Keratinocyte (primary cell): ENCODE data around the gene PDE6D. TPM values are rescaled to one million over a fixed set of nuclear protein-coding genes. Genes with fewer than 3 reads are reported as not detected.

Experiments
- DNase-seq: peaks from one replicate; pipeline ENCODE4 v3.0.0-alpha.2; 2011; ENCODE audit warnings: low read depth, missing footprints, low spot score
- FAIRE-seq: peaks from 2 replicates; lab custom pipeline; 2011; peaks lifted over from hg19 to GRCh38; lab: Jason Lieb, UNC
- H2AFZ ChIP-seq: 2 replicates; pipeline ENCODE4 v1.6.0; 2012; ENCODE audit warnings: low read length, control low read depth, inconsistent platforms; ENCODE audit not compliant: control insufficient read depth
- H3K27ac ChIP-seq: 2 replicates; pipeline ENCODE4 v1.5.1; 2011; ENCODE audit warnings: low read length; ENCODE audit not compliant: control insufficient read depth, insufficient read depth
- H3K27me3 ChIP-seq: 3 replicates; pipeline ENCODE4 v1.6.0; 2011; ENCODE audit warnings: low read length; ENCODE audit not compliant: control insufficient read depth, insufficient read depth; ENCODE audit errors: extremely low read depth
- H3K36me3 ChIP-seq, 2 experiments: 2 replicates in 1 of 2; 3 replicates in 1 of 2; pipeline ENCODE4 v1.5.1; 2011; ENCODE audit warnings: low read length in 2 of 2, mild to moderate bottlenecking in 1 of 2; ENCODE audit not compliant: control insufficient read depth in 2 of 2, insufficient read depth in 2 of 2; ENCODE audit errors: extremely low read depth in 1 of 2
- H3K4me1 ChIP-seq: 3 replicates; pipeline ENCODE4 v1.5.1; 2011; ENCODE audit warnings: low read length; ENCODE audit not compliant: control insufficient read depth, insufficient read depth; ENCODE audit errors: extremely low read depth
- H3K4me2 ChIP-seq: 3 replicates; pipeline ENCODE4 v1.6.0; 2011; ENCODE audit warnings: low read depth, low read length; ENCODE audit not compliant: control insufficient read depth, insufficient read depth; ENCODE audit errors: extremely low read depth
- H3K4me3 ChIP-seq, 3 experiments: fragments of 200-600 bp in 1 of 3; sonication (generic) in 1 of 3; 2 replicates in 2 of 3; 3 replicates in 1 of 3; pipeline ENCODE4 v1.5.1; 2011 to 2016; ENCODE audit warnings: low read length in 3 of 3, mild to moderate bottlenecking in 3 of 3, control low read depth in 2 of 3, inconsistent platforms in 1 of 3, low read depth in 1 of 3, mixed read lengths in 1 of 3, mixed run types in 1 of 3, moderate library complexity in 1 of 3; ENCODE audit not compliant: control insufficient read depth in 2 of 3, insufficient read depth in 2 of 3; ENCODE audit errors: extremely low read depth in 1 of 3
- H3K79me2 ChIP-seq: 2 replicates; pipeline ENCODE4 v1.6.0; 2012; ENCODE audit warnings: low read length; ENCODE audit not compliant: control insufficient read depth, insufficient read depth
- H3K9ac ChIP-seq: 3 replicates; pipeline ENCODE4 v1.6.0; 2011; ENCODE audit warnings: low read length; ENCODE audit not compliant: control insufficient read depth, insufficient read depth; ENCODE audit errors: extremely low read depth
- H3K9me1 ChIP-seq: 3 replicates; pipeline ENCODE4 v1.6.0; 2011; ENCODE audit warnings: low read length; ENCODE audit not compliant: control insufficient read depth, insufficient read depth; ENCODE audit errors: extremely low read depth
- H3K9me3 ChIP-seq: 2 replicates; pipeline ENCODE4 v1.5.1; 2012; ENCODE audit warnings: low read depth, low read length; ENCODE audit not compliant: control insufficient read depth
- H4K20me1 ChIP-seq: 3 replicates; pipeline ENCODE4 v1.6.0; 2011; ENCODE audit warnings: low read length; ENCODE audit not compliant: control insufficient read depth, insufficient read depth; ENCODE audit errors: extremely low read depth
- EZH2 ChIP-seq: IDR thresholded peaks from one replicate; pipeline ENCODE4 v1.6.1; 2012; ENCODE audit warnings: inconsistent platforms, mild to moderate bottlenecking, low read length, moderate library complexity
- dilution Hi-C: fragments of 300-500 bp; cut with MboI; formaldehyde crosslinking; loops from one replicate; pipeline ENCODE4 v1.7.0; 2020; ENCODE audit warnings: low sequenced_read_pairs; ENCODE audit not compliant: extremely low pct_ligation_motif_present
- polyA plus RNA-seq, 5 experiments: library from polyadenylated mRNA; depleted of rRNA in 3 of 5; stranded (reverse) in 3 of 5; stranded (forward) in 1 of 5; unstranded in 1 of 5; fragments of >200 nt; gene quantifications; 1 replicate in 1 of 5; 2 replicates in 3 of 5; 3 replicates in 1 of 5; pipeline versions ENCODE4 v1.2.1 to v1.2.3, GENCODE V29; 2011 to 2012; ENCODE audit warnings: missing spikeins in 2 of 5, low read depth in 1 of 5, low replicate concordance in 1 of 5
- TF ChIP-seq, protein P1 (sequence below), 3 experiments: IDR thresholded peaks in 1 of 3; conservative IDR thresholded peaks in 1 of 3; optimal IDR thresholded peaks in 1 of 3; 2 replicates in 2 of 3; 3 replicates in 1 of 3; pipeline versions ENCODE3 to v1.5.1; 2011; ENCODE audit warnings: low read length in 3 of 3, mild to moderate bottlenecking in 3 of 3, moderate library complexity in 2 of 3, control low read depth in 1 of 3, inconsistent platforms in 1 of 3; ENCODE audit not compliant: insufficient read depth in 2 of 3; ENCODE audit errors: extremely low read depth in 1 of 3

The PDE6D gene
- polyA plus RNA-seq, 1 donor (not counting 4 experiments of a cell fraction or from before 2014, with no cell fraction given), result 31.6 TPM

DNA sequence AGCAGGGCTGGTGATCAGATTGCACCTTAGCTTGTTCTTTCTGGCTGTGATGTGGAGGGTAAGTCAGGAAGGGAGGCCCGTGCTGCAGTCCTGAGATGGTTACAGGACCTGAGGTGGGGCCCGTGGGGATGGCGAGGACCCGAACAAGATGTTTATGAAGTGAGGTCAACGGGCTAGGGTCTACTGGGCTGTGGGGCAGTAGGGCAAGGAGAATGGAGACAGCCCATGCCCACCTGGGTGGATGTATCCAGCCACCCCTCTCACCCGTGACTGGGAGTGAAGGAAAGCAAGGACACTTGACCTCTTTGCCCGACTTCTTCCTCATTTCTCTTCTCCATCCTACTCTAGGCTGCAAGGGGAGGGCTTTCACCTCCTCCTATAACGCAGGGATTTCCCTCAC lies 54.8 kb downstream of the PDE6D start:
- FAIRE-seq, result no peak
- no peaks in the 10 kb centered on the region for H3K27me3 ChIP-seq
- H3K27ac ChIP-seq, result no peak overlapping the region
- no peaks in the 10 kb centered on the region for H3K36me3 ChIP-seq
- no peaks in the 10 kb centered on the region for H3K9me1 ChIP-seq
- no peaks in the 10 kb centered on the region for H3K79me2 ChIP-seq
- no peaks in the 10 kb centered on the region for H3K9me3 ChIP-seq
- DNase-seq, result no peak
- no peaks in the 10 kb centered on the region for H4K20me1 ChIP-seq
- no peak overlapping the region for H3K4me2 ChIP-seq
- no peak overlapping the region for H3K9ac ChIP-seq
- H2AFZ ChIP-seq, result no peak overlapping the region
- dilution Hi-C loops, result no loop called here
- no peaks in the 10 kb centered on the region for H3K4me1 ChIP-seq
- TF ChIP-seq, protein P1, sequence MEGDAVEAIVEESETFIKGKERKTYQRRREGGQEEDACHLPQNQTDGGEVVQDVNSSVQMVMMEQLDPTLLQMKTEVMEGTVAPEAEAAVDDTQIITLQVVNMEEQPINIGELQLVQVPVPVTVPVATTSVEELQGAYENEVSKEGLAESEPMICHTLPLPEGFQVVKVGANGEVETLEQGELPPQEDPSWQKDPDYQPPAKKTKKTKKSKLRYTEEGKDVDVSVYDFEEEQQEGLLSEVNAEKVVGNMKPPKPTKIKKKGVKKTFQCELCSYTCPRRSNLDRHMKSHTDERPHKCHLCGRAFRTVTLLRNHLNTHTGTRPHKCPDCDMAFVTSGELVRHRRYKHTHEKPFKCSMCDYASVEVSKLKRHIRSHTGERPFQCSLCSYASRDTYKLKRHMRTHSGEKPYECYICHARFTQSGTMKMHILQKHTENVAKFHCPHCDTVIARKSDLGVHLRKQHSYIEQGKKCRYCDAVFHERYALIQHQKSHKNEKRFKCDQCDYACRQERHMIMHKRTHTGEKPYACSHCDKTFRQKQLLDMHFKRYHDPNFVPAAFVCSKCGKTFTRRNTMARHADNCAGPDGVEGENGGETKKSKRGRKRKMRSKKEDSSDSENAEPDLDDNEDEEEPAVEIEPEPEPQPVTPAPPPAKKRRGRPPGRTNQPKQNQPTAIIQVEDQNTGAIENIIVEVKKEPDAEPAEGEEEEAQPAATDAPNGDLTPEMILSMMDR (optimal IDR thresholded peaks at IDR 0.05 in 1 of 3, IDR thresholded peaks at IDR 0.05 in 1 of 3, conservative IDR thresholded peaks at IDR 0.05 in 1 of 3; ENCODE audit: extremely low read depth in 1 of 3, insufficient read depth in 2 of 3, low read length in 3 of 3), result no peak
- no peak for TF ChIP-seq EZH2
- H3K4me3 ChIP-seq, result no peak overlapping the region

- DNase-seq (no peak), FAIRE-seq (no peak)
- H3K27ac ChIP-seq, result no peak overlapping the region
- no peak overlapping the region for H3K4me3 ChIP-seq
- no peaks in the 10 kb centered on the region for H3K4me1 ChIP-seq
- no peaks in the 10 kb centered on the region for H3K79me2 ChIP-seq
- no peak overlapping the region for H2AFZ ChIP-seq
- no peaks in the 10 kb centered on the region for H4K20me1 ChIP-seq
- no peak overlapping the region for H3K4me2 ChIP-seq
- dilution Hi-C loops, result no loop called here
- TF ChIP-seq, protein P1 (optimal IDR thresholded peaks at IDR 0.05 in 1 of 3, IDR thresholded peaks at IDR 0.05 in 1 of 3, conservative IDR thresholded peaks at IDR 0.05 in 1 of 3; ENCODE audit: extremely low read depth in 1 of 3, insufficient read depth in 2 of 3, low read length in 3 of 3), result no peak
- no peak for TF ChIP-seq EZH2
- no peaks in the 10 kb centered on the region for H3K9me1 ChIP-seq
- H3K36me3 ChIP-seq, result no peaks in the 10 kb centered on the region
- no peaks in the 10 kb centered on the region for H3K27me3 ChIP-seq
- H3K9ac ChIP-seq, result no peak overlapping the region
- no peaks in the 10 kb centered on the region for H3K9me3 ChIP-seq
These were observed 55.6 kb downstream of the PDE6D start for GRCh38 chr2:231725476-231725875.
